Peyer's patch (tissue), 4 donors: Measurements from ENCODE around the gene HCRTR1. TPM values are rescaled to one million over a fixed set of nuclear protein-coding genes. Genes with fewer than 3 reads are reported as not detected.

Experiments used
- DNase-seq, 3 donors: peaks; one replicate each; pipeline ENCODE4 v3.0.0-alpha.2; 2017 to 2019
- H3K27ac ChIP-seq, 4 donors: fragments of 200-600 bp; sonication (generic); one replicate each; pipeline ENCODE4 v1.5.1; 2016 to 2019
- H3K27me3 ChIP-seq, 2 donors: fragments of 200-600 bp; sonication (generic); one replicate each; pipeline ENCODE4 v1.5.1; 2019
- H3K36me3 ChIP-seq, 3 donors: fragments of 200-600 bp; sonication (generic); one replicate each; pipeline ENCODE4 v1.5.1; 2016 to 2019
- H3K4me1 ChIP-seq, 4 donors: fragments of 200-600 bp; sonication (generic); one replicate each; pipeline ENCODE4 v1.5.1; 2016 to 2019
- H3K4me3 ChIP-seq, 4 donors: fragments of 200-600 bp; sonication (generic); 1 replicate in 3 of 4; 2 replicates in 1 of 4; pipeline ENCODE4 v1.5.1; 2016 to 2019; ENCODE audit warnings: mild to moderate bottlenecking in 1 of 4
- H3K9me3 ChIP-seq, 4 donors: fragments of 200-600 bp; sonication (generic); one replicate each; pipeline ENCODE4 v1.5.1; 2016 to 2019; ENCODE audit warnings: mild to moderate bottlenecking in 1 of 4
- POLR2A ChIP-seq, 2 donors: fragments of 450-650 bp; IDR thresholded peaks; one replicate each; pipeline ENCODE4 v1.5.1; 2017; ENCODE audit warnings: antibody characterized with exemption in 2 of 2, mild to moderate bottlenecking in 2 of 2, moderate library complexity in 2 of 2
- total RNA-seq, 4 donors: library from RNA; depleted of rRNA; stranded (reverse); fragments of >200 nt; gene quantifications; one replicate each; pipeline ENCODE4 v1.1.0, GENCODE V29; 2016
- TF ChIP-seq, protein P1 (sequence below), 6 experiments: fragments of 450-650 bp in 4 of 6; fragments of 200-600 bp in 2 of 6; sonication (generic) in 1 of 6; IDR thresholded peaks; one replicate each; pipeline ENCODE4 v1.5.1; 2017 to 2019; ENCODE audit warnings: antibody characterized with exemption in 6 of 6, mild to moderate bottlenecking in 3 of 6, moderate library complexity in 1 of 6

The HCRTR1 gene
- total RNA-seq, 4 donors from 2014 or later = not detected

DNA sequence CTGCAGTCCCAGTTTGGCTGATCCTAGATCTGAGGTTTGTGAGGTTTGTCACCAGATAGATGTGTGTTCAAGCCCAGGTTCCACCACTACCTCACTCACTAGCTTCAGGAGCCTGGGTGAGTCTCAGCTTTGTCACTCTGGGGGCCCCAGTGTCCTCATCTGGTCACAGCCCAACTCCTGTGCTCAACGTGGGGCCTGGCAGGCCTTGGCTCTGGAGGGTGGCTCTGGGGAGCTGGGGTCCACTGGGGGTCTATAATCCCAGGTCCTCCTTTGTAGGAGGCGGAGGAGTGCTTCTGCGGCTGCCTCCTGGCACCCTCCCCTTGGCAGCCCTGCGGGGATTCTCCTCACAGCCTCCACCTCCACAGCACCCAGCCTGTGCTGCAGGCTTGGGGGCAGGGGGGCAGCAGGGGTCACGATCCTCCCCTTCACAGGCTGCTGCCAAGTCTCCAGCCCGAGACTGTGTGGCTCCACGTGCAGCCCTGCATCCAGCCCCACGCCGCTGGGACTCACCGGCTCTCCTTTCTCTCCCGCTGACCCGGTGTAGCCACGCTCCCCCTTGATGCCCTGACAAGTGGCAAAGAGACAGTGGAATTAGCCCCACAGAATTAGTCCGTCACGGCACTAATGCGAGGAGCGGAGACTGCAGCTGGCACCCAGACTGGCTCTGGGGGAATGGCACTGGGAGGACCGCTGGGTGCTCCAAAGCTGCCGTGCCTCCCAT, 49.7 kb downstream of the HCRTR1 start:
- TF ChIP-seq, protein P1, sequence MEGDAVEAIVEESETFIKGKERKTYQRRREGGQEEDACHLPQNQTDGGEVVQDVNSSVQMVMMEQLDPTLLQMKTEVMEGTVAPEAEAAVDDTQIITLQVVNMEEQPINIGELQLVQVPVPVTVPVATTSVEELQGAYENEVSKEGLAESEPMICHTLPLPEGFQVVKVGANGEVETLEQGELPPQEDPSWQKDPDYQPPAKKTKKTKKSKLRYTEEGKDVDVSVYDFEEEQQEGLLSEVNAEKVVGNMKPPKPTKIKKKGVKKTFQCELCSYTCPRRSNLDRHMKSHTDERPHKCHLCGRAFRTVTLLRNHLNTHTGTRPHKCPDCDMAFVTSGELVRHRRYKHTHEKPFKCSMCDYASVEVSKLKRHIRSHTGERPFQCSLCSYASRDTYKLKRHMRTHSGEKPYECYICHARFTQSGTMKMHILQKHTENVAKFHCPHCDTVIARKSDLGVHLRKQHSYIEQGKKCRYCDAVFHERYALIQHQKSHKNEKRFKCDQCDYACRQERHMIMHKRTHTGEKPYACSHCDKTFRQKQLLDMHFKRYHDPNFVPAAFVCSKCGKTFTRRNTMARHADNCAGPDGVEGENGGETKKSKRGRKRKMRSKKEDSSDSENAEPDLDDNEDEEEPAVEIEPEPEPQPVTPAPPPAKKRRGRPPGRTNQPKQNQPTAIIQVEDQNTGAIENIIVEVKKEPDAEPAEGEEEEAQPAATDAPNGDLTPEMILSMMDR (IDR thresholded peaks at IDR 0.05) = no peak
- TF ChIP-seq POLR2A (IDR thresholded peaks at IDR 0.05) = no peak
- Histone ChIP-seq H3K27ac (peak overlapping the region in 3 of 4 donors; percentile 23 to 85 (median 62)), H3K36me3 (no peaks in the 10 kb centered on the region), H3K9me3 (no peaks in the 10 kb centered on the region), H3K4me1 (peaks cover 0 to 52% (median 2%) of the 10 kb centered on the region in 4 donors), H3K27me3 (no peaks in the 10 kb centered on the region), H3K4me3 (no peak overlapping the region)
- peak in 1 of 3 donors; percentile 48 for DNase-seq

DNA sequence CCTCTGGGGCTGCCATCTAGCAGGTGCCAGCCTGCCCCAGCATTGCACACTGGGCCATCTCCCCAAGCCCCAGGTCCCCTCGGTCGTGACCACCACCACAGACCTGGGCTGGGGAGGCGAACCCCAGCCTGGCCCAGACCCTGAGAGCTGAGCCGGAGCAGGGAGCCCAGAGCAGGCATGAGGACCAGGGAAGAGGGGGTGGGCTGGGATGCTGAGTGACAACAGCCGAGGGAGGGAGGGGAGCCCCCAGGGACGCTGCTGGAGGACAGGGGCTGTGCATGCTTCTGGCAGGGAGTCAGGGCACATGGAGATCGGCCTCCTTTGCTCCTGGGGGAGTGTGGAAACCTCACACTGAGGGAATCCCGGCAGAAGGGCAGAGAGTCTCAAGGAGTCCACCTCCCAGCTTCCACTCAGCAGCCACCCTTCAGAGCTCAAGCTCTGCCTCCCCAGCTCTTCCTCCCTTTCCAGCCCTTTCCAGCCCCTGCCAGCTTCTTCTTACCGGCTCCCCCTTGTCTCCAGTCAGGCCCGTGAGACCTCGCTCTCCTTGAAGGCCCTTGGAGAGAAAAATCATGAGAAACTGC, 50.9 kb downstream of the HCRTR1 start:
- Histone ChIP-seq H3K4me3 (no peak overlapping the region), H3K9me3 (no peaks in the 10 kb centered on the region), H3K27ac (peak overlapping the region in 1 of 4 donors; percentile 88), H3K27me3 (no peaks in the 10 kb centered on the region), H3K36me3 (no peaks in the 10 kb centered on the region), H3K4me1 (peaks cover 0 to 52% (median 2%) of the 10 kb centered on the region in 4 donors)
- TF ChIP-seq POLR2A (IDR thresholded peaks at IDR 0.05) = no peak
- TF ChIP-seq, protein P1 (IDR thresholded peaks at IDR 0.05) = no peak
- DNase-seq = peak in 1 of 3 donors; percentile 48

DNA sequence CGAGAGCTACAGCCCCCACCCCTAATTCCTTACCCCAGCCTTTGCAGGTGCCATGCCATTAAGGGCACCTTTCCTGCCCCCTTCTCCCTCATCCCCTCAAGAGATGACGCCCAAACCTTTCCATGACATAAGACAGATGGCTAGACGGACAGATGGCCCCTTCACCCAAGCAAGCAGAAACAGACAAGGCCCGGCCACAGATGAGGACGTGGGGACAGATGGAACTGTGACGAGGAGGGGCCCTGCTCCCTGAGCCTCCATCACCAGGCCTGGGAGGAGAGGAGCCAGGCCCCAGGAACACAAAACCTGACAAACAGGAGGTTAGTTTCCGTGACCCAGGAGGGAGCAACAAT, 51.9 kb downstream of the HCRTR1 start:
- Histone ChIP-seq H3K4me1 (peaks cover 0 to 48% (median 2%) of the 10 kb centered on the region in 4 donors), H3K36me3 (no peaks in the 10 kb centered on the region), H3K4me3 (peak overlapping the region in 1 of 4 donors; percentile 53), H3K27ac (peak overlapping the region; percentile 25 to 88 (median 62)), H3K9me3 (no peaks in the 10 kb centered on the region), H3K27me3 (no peaks in the 10 kb centered on the region)
- TF ChIP-seq, protein P1 (IDR thresholded peaks at IDR 0.05) = no peak
- TF ChIP-seq POLR2A (IDR thresholded peaks at IDR 0.05) = no peak
- no peak for DNase-seq

DNA sequence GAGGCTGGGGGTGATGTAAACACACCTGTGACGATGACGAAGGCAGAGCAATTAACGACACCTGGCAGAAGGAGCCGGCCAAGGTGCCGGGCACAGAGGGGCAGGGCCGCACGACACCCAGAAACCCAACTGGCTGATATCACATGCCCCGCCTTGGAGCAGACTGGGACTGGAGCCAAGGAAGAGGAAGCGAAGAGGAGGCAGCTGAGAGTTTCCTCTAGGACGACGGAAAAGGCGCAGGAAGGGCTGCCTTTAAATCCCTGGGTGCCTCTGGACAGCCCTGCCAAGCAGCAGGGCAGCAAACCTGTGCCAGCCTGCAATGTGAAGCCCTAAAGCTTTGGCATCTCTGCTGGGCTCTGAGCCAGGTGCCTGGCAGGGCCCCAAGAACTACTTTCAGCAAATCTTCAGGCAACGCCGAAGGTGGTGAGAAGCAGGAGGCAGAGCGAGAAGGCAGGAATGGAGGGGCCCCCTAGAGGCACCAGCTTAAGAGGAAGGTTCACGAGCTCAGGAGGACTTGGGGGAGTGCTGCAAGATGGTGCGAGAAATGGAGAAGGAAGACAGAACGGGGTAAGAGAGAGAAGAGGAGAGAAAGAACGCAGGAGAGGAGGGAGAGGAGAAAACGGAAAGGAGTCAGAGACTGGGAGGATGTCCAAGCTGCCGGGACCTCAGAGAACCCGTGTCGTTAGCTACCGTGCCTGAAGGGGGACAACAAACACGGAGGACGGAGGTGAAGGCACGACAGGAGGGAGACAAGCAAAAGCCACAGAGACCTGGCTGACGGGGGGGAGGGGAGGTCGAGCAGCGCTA, 52.5 kb downstream of the HCRTR1 start:
- Histone ChIP-seq H3K36me3 (no peaks in the 10 kb centered on the region), H3K4me1 (peaks cover 0 to 48% (median 2%) of the 10 kb centered on the region in 4 donors)

DNA sequence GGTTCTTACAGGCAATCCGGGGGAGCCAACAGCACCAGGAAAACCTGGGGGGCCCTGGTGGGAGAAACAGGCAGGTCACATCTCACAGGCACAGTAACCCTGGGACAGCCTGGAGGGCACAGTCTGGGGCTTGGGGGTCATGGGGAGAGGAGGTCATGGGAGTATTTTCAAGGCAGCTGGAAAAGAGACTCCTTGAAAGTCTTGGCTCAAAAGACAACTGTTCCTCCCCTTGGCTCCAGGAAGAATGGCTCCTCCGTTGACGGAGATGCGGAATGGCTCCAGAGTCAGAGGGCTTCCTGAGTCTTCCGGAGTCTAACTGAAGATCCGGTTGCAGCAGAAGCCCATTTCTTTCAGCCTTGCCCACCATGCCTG, 53.1 kb downstream of the HCRTR1 start:
- Histone ChIP-seq H3K9me3 (no peaks in the 10 kb centered on the region), H3K4me1 (peaks cover 0 to 43% (median 2%) of the 10 kb centered on the region in 4 donors), H3K36me3 (no peaks in the 10 kb centered on the region), H3K27me3 (no peaks in the 10 kb centered on the region), H3K4me3 (peak overlapping the region; percentile 15 to 55 (median 36)), H3K27ac (peak overlapping the region; percentile 25 to 88 (median 72))
- no peak for TF ChIP-seq POLR2A (IDR thresholded peaks at IDR 0.05)
- TF ChIP-seq, protein P1 (IDR thresholded peaks at IDR 0.05) = no peak
- DNase-seq = no peak

More for the DNA sequence above, 52.5 kb downstream of the HCRTR1 start:
- no peaks in the 10 kb centered on the region for H3K27me3 ChIP-seq
- H3K9me3 ChIP-seq = no peaks in the 10 kb centered on the region
- H3K27ac ChIP-seq = peak overlapping the region; percentile 25 to 88 (median 72)
- DNase-seq = peak; percentile 27 to 93 (median 92)
- H3K4me3 ChIP-seq = peak overlapping the region; percentile 15 to 55 (median 36)
- peak; percentile 65 to 89 for TF ChIP-seq POLR2A (IDR thresholded peaks at IDR 0.05)
- TF ChIP-seq, protein P1 (IDR thresholded peaks at IDR 0.05) = peak in 2 of 6 experiments; percentile 6 to 12
